CD14-positive monocyte (primary cell): Measurements from ENCODE around the gene ANKRD34B. TPM values are rescaled to one million over a fixed set of nuclear protein-coding genes. Genes with fewer than 3 reads are reported as not detected.
A peak's percentile ranks its signal among the peaks of the same experiment; 100 is the strongest.

ENCODE experiments used
- DNase-seq, 3 donors: peaks; one replicate each; pipeline ENCODE4 v3.0.0-alpha.2; 2011 to 2022
- H2AFZ ChIP-seq: 2 replicates; pipeline ENCODE4 v1.6.0; 2012; ENCODE audit warnings: mild to moderate bottlenecking, low read depth, low read length, inconsistent platforms; ENCODE audit not compliant: insufficient read depth, poor library complexity, severe bottlenecking
- H3K27ac ChIP-seq, 2 donors: 1 replicate in 1 of 2; 2 replicates in 1 of 2; pipeline ENCODE4 v1.5.1; 2012 to 2013; ENCODE audit warnings: low read length in 2 of 2, control low read depth in 1 of 2, inconsistent platforms in 1 of 2, low read depth in 1 of 2, mild to moderate bottlenecking in 1 of 2
- H3K27me3 ChIP-seq, 2 donors: one replicate each; pipeline versions ENCODE4 v1.6.0 to v1.6.1; 2011 to 2013; ENCODE audit warnings: low read length in 2 of 2; ENCODE audit not compliant: control insufficient read depth in 2 of 2, insufficient read depth in 2 of 2
- H3K36me3 ChIP-seq, 2 donors: replicated peaks in 1 of 2; 1 replicate in 1 of 2; 2 replicates in 1 of 2; pipeline versions ENCODE4 v1.5.1 to v1.6.1; 2012 to 2013; ENCODE audit warnings: low read length in 2 of 2, control low read depth in 1 of 2, inconsistent platforms in 1 of 2, mild to moderate bottlenecking in 1 of 2; ENCODE audit not compliant: insufficient read depth in 2 of 2, control insufficient read depth in 1 of 2
- H3K4me1 ChIP-seq, 2 donors: 1 replicate in 1 of 2; 2 replicates in 1 of 2; pipeline versions ENCODE4 v1.5.1 to v1.6.1; 2012 to 2013; ENCODE audit warnings: low read length in 2 of 2, control low read depth in 1 of 2, inconsistent platforms in 1 of 2, mild to moderate bottlenecking in 1 of 2, moderate library complexity in 1 of 2; ENCODE audit not compliant: insufficient read depth in 2 of 2, control insufficient read depth in 1 of 2
- H3K4me2 ChIP-seq: replicated peaks from 2 replicates; pipeline ENCODE3; 2012; ENCODE audit warnings: low read length, moderate library complexity, mild to moderate bottlenecking; ENCODE audit not compliant: poor library complexity, severe bottlenecking; ENCODE audit errors: extremely low read depth
- H3K4me3 ChIP-seq, 3 experiments: fragments of 200-600 bp in 1 of 3; sonication (generic) in 1 of 3; replicated peaks in 1 of 3; 1 replicate in 2 of 3; 2 replicates in 1 of 3; pipeline ENCODE4 v1.5.1; 2011 to 2013; ENCODE audit warnings: low read length in 3 of 3, mild to moderate bottlenecking in 3 of 3, control low read depth in 2 of 3, low read depth in 2 of 3, inconsistent platforms in 1 of 3, moderate library complexity in 1 of 3
- H3K79me2 ChIP-seq: 2 replicates; pipeline ENCODE4 v1.6.0; 2012; ENCODE audit warnings: mild to moderate bottlenecking, control low read depth, inconsistent platforms, low read length, moderate library complexity; ENCODE audit not compliant: insufficient read depth
- H3K9ac ChIP-seq: 2 replicates; pipeline ENCODE4 v1.6.0; 2017; ENCODE audit warnings: low read length, mild to moderate bottlenecking; ENCODE audit not compliant: insufficient read depth, poor library complexity, severe bottlenecking
- H3K9me3 ChIP-seq, 2 donors: replicated peaks in 1 of 2; 1 replicate in 1 of 2; 2 replicates in 1 of 2; pipeline versions ENCODE4 v1.5.1 to v1.6.1; 2012 to 2013; ENCODE audit warnings: low read length in 2 of 2, control low read depth in 1 of 2; ENCODE audit not compliant: control insufficient read depth in 1 of 2, insufficient read depth in 1 of 2
- H4K20me1 ChIP-seq: 2 replicates; pipeline ENCODE4 v1.6.0; 2012; ENCODE audit warnings: mild to moderate bottlenecking, low read length, control low read depth, moderate library complexity; ENCODE audit not compliant: insufficient read depth
- H3K27ac Mint-ChIP-seq, 7 donors: one replicate each; pipeline ENCODE4 v1.8.0; 2020; ENCODE audit warnings: mild to moderate bottlenecking in 7 of 7, mixed read lengths in 7 of 7, moderate library complexity in 6 of 7, inconsistent platforms in 2 of 7
- H3K27me3 Mint-ChIP-seq, 3 donors: one replicate each; pipeline ENCODE4 v1.8.0; 2021 to 2022; ENCODE audit warnings: low read depth in 3 of 3, mild to moderate bottlenecking in 3 of 3, mixed read lengths in 3 of 3, moderate library complexity in 3 of 3, inconsistent platforms in 1 of 3
- H3K36me3 Mint-ChIP-seq, 2 donors: one replicate each; pipeline ENCODE4 v1.8.0; 2020; ENCODE audit warnings: mixed read lengths in 2 of 2, inconsistent platforms in 1 of 2, mild to moderate bottlenecking in 1 of 2
- H3K4me1 Mint-ChIP-seq: one replicate; pipeline ENCODE4 v1.8.0; 2020; ENCODE audit warnings: mild to moderate bottlenecking, mixed read lengths
- H3K4me3 Mint-ChIP-seq, 2 donors: one replicate each; pipeline ENCODE4 v1.8.0; 2020; ENCODE audit warnings: mild to moderate bottlenecking in 2 of 2, mixed read lengths in 2 of 2, moderate library complexity in 1 of 2
- H3K9me3 Mint-ChIP-seq, 7 donors: one replicate each; pipeline ENCODE4 v1.8.0; 2020 to 2022; ENCODE audit warnings: mixed read lengths in 7 of 7, mild to moderate bottlenecking in 6 of 7, moderate library complexity in 6 of 7, inconsistent platforms in 2 of 7
- CTCF ChIP-seq: fragments of 200-600 bp; IDR thresholded peaks from one replicate; pipeline ENCODE4 v1.8.0; 2022; ENCODE audit warnings: antibody characterized with exemption, mild to moderate bottlenecking
- WGBS: methylation state at CpG from one replicate; pipeline ENCODE4 v1.1.5; 2013; ENCODE audit warnings: missing lambda C conversion rate; ENCODE audit not compliant: insufficient coverage; 5-methylcytosine and 5-hydroxymethylcytosine counted together
- intact Hi-C, 2 donors: fragments of 100-400 bp; cut with micrococcal nuclease; formaldehyde crosslinking; loops; one replicate each; pipeline versions ENCODE4 v1.15.0 to v1.15.1; 2023
- polyA plus RNA-seq, 3 donors: library from polyadenylated mRNA; depleted of rRNA in 1 of 3; unstranded in 2 of 3; stranded (reverse) in 1 of 3; fragments of 300-500 nt in 2 of 3; fragments of >200 nt in 1 of 3; fragmentation: Illumina TruSeq in 2 of 3; gene quantifications; 1 replicate in 2 of 3; 2 replicates in 1 of 3; pipeline ENCODE4 v1.2.3, GENCODE V29; 2012 to 2021

Gene ANKRD34B
- polyA plus RNA-seq, 3 donors: 0.43 to 2.0 (median 1.3) TPM

- Histone ChIP-seq H3K4me3 (no peak overlapping the region), H3K36me3 (no peaks in the 10 kb centered on the region), H3K9me3 (no peaks in the 10 kb centered on the region), H3K4me2 (no peak overlapping the region), H3K27ac (no peak overlapping the region), H3K4me1 (no peaks in the 10 kb centered on the region), H3K27me3 (no peaks in the 10 kb centered on the region), H2AFZ (no peak overlapping the region), H3K79me2 (no peaks in the 10 kb centered on the region), H4K20me1 (no peaks in the 10 kb centered on the region), H3K9ac (no peak overlapping the region)
- no CpG with 5 or more reads among the region's 2 CpGs for WGBS
- no peak for TF ChIP-seq CTCF
- intact Hi-C loops: no loop called here
- H3K27me3 Mint-ChIP-seq: peaks cover 0 to 5% (median 4%) of the 10 kb centered on the region in 3 donors
- no peak for DNase-seq
- no peaks in the 10 kb centered on the region for H3K4me1 Mint-ChIP-seq
- no peaks in the 10 kb centered on the region for H3K9me3 Mint-ChIP-seq
- no peaks in the 10 kb centered on the region for H3K36me3 Mint-ChIP-seq
- no peak overlapping the region for H3K4me3 Mint-ChIP-seq
- H3K27ac Mint-ChIP-seq: peak overlapping the region in 1 of 7 donors; percentile 53
These were observed 31.0 kb upstream of the ANKRD34B start for GRCh38 chr5:80600943-80601693.

GRCh38 chr5:80597500-80597899 lies 27.4 kb upstream of the ANKRD34B start:
- Histone ChIP-seq H3K27me3 (no peaks in the 10 kb centered on the region), H3K4me1 (no peaks in the 10 kb centered on the region), H3K4me3 (no peak overlapping the region), H3K79me2 (no peaks in the 10 kb centered on the region), H3K4me2 (no peak overlapping the region), H3K36me3 (no peaks in the 10 kb centered on the region), H3K9ac (no peak overlapping the region), H3K27ac (no peak overlapping the region), H2AFZ (no peak overlapping the region), H4K20me1 (no peaks in the 10 kb centered on the region), H3K9me3 (no peaks in the 10 kb centered on the region)
- H3K36me3 Mint-ChIP-seq: no peaks in the 10 kb centered on the region
- peaks cover 0 to 6% (median 2%) of the 10 kb centered on the region in 3 donors for H3K27me3 Mint-ChIP-seq
- DNase-seq: no peak
- H3K27ac Mint-ChIP-seq: no peak overlapping the region
- no peaks in the 10 kb centered on the region for H3K4me1 Mint-ChIP-seq
- peaks cover 0 to 2% (median 0%) of the 10 kb centered on the region in 7 donors for H3K9me3 Mint-ChIP-seq
- no peak for TF ChIP-seq CTCF
- intact Hi-C loops: no loop called here
- WGBS: no CpG with 5 or more reads among the region's 7 CpGs
- H3K4me3 Mint-ChIP-seq: no peak overlapping the region
